Caki2 (cell line): ENCODE data around the gene LRRC27. TPM values are rescaled to one million over a fixed set of nuclear protein-coding genes. Genes with fewer than 3 reads are reported as not detected.

Experiments used
- DNase-seq: peaks from one replicate; pipeline ENCODE4 v3.0.0-alpha.2; 2015; ENCODE audit warnings: low read depth
- in situ Hi-C: cut with HindIII; loops from 2 replicates; pipeline ENCODE4 v1.10.0; 2016; ENCODE audit warnings: low sequenced_read_pairs, low pct_unique_long_range_greater_than_20kb, mixed read lengths
- total RNA-seq: library from RNA; depleted of rRNA; stranded (reverse); fragments of >200 nt; shearing (Covaris generic); gene quantifications from 2 replicates; pipeline ENCODE4 v1.2.3, GENCODE V29; 2014; ENCODE audit warnings: low replicate concordance

Gene LRRC27
- total RNA-seq, 1 experiment from 2014 or later, result 13.6 TPM

- no peak for DNase-seq
- in situ Hi-C loops, result no loop called here
These were observed 68.7 kb downstream of the LRRC27 start for GRCh38 chr10:132400547-132401151.

DNA sequence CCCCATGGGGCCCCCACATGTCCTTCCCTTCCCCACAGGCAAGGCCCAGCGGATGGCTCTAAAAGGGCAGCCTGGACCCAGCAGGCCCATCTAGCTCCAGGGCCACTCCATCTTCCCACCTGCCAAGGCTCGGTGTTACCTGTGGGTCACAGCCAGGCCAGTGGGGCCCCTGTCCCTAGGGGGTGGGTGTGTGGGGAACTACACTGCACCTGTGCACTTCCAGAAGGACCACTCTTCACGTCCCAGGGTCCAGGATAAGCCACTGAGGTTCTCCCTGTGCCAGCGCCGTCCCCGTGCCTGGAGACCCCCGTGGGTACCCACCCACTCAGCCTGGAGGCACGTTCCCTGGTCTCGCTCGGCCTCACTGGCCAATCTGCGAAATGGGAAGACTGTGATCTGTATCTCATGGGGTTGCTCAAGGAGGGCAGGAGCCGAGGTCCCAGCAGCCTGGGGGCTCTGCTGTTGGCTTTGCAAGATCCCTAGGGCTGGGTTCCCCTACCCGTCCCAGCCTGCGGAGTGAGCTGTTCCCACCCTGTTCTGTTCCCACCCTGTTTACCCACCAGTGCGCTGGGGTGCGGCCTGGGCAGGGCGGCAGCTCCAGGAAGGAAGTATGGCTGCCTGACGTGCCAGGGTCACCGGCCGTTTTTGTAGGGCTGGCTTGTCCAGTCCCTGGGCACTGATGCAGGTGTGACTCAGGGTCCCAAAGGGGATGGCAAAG lies 69.6 kb downstream of the LRRC27 start:
- no peak for DNase-seq
- in situ Hi-C loops, result no loop called here

GRCh38 chr10:132402781-132403241 lies 70.8 kb downstream of the LRRC27 start:
- DNase-seq, result no peak
- in situ Hi-C loops, result no loop called here

DNA sequence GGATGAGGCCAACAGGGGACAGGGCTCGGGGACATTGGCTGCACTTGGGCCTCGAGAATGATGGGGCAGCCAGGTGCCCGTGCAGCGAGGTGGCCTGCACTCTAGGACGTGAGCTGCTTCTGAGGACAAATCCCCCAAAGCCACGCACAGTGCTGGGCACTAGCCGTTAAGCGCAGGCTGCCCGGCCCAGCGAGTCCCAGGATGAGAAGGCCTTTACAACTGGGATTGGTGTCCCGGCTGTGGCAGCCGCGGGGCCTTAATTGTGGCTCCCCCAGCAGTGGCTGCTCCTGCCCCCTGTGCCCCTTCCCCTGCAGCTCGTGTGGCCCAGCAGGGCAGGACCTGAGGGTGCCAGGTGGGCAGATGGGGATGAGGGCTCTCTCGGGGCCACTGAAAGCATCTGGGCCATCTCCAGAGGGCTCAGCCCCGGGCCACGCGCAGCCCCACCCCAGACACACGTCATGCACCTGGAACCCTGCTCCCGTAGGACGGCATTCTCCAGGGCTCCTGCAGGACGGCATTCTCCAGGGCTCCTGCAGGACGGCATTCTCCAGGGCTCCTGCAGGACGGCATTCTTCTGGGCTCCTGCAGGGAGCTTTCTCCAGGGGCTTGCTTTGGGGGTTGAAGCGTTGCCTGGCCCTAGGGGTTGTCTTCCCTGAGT lies 71.6 kb downstream of the LRRC27 start:
- in situ Hi-C loops, result no loop called here
- no peak for DNase-seq

GRCh38 chr10:132404169-132404880 lies 72.3 kb downstream of the LRRC27 start:
- DNase-seq, result no peak
- in situ Hi-C loops, result no loop called here

GRCh38 chr10:132404911-132405462 lies 73.0 kb downstream of the LRRC27 start:
- in situ Hi-C loops, result no loop called here
- DNase-seq, result no peak

GRCh38 chr10:132405463-132405991 lies 73.5 kb downstream of the LRRC27 start:
- in situ Hi-C loops, result no loop called here
- no peak for DNase-seq

GRCh38 chr10:132406181-132406580 lies 74.2 kb downstream of the LRRC27 start:
- DNase-seq, result no peak
- in situ Hi-C loops, result no loop called here

- DNase-seq, result no peak
- in situ Hi-C loops, result no loop called here
These were observed 74.8 kb downstream of the LRRC27 start for GRCh38 chr10:132406750-132407149.

- DNase-seq, result no peak
- in situ Hi-C loops, result no loop called here
These were observed 75.3 kb downstream of the LRRC27 start for GRCh38 chr10:132407243-132407746.

GRCh38 chr10:132407846-132408278 lies 75.9 kb downstream of the LRRC27 start:
- in situ Hi-C loops, result no loop called here

DNA sequence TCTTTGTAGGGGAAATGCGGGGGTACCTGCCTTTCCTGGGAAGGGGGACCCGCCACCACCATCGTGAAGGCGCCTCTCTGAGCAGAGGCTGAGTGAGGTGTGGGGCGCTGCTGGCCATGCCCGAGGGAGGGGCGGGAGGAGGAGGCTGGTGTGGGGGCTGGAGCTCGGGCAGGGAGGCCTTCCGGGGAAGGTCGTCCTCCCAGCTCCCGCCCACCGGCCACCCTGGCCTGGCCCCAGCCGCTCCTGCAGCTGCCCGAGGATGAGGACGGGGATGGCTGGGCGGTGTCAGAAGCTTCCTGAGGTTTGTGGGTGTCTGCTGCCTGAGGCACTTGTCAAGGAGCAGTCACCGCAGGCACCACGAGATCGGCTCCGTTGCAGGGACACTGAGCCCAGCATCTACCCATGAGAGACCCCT lies 76.4 kb downstream of the LRRC27 start:
- in situ Hi-C loops, result no loop called here
- DNase-seq, result no peak

More at GRCh38 chr10:132407846-132408278, 75.9 kb downstream of the LRRC27 start:
- no peak for DNase-seq

- no peak for DNase-seq
- in situ Hi-C loops, result no loop called here
These were observed 77.1 kb downstream of the LRRC27 start for GRCh38 chr10:132408823-132409666.

DNA sequence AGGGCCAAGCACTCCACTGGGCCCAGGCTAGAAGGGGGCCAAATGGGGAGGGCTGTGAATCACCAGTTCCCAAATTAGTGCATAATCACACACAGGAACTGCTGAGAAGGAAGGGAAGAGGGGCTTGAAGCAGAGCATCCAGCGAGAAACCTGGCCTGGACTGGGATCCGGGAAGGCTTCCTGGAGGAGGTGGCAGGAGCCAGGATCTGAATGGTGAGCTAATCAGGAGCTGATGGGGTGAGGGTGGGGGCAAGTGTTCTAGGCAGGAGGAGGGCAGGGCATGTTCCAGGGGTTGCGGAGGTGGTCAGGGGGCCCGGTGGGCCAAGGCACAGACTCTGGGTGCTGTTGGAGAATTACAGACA lies 77.7 kb downstream of the LRRC27 start:
- DNase-seq, result no peak
- in situ Hi-C loops, result no loop called here

GRCh38 chr10:132410056-132410778 lies 78.2 kb downstream of the LRRC27 start:
- in situ Hi-C loops, result no loop called here
- DNase-seq, result no peak

DNA sequence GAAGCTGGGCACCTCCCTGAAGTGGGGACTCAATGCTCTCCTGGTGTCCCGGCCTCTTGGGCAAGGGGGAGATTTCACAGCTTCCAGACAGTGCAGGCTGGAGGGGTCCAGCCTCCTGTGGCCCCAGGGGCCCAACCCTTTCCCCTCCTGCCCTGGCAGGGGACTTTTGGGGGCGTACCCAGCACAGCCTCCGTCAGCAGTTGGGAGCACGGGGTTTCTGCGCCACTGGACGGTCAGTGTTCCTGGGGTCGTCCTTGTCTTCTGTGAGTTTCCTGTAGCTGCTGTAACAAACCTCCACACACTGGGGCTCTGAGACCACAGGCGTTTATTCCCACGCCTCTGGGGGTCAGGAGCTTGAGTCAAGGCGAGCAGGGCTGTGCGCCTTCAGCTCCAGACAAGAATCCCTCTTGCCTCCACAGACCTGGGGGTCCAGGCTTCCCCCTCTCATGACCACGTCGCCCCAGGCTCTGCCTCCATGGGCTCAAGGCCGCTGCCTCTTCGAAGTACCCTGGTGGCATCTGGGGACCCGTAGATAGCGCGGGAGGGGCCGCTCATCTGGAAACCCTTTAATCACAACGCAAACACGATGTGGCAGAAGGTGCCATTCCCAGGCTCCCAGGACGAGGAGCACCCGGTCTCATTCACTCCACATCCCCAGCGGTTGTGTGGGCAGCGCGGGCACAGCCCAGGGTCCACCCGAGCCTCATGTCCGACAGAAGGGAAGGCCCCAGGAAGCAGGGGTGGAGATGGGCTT lies 79.0 kb downstream of the LRRC27 start:
- in situ Hi-C loops, result no loop called here
- DNase-seq, result no peak
